LNCAP (cell line): ENCODE data around the gene CTAG1B.
"Not testable (repeated sequence)": the region's sequence is repeated elsewhere in the genome, so short reads cannot be mapped to it uniquely, and the experiment has no call there.

Experiments used
- TF ChIP-seq, protein P1 (sequence below): fragments of 450-650 bp; IDR thresholded peaks from 2 replicates; pipeline ENCODE4 v1.5.1; 2017; ENCODE audit warnings: mild to moderate bottlenecking

Gene CTAG1B

DNA sequence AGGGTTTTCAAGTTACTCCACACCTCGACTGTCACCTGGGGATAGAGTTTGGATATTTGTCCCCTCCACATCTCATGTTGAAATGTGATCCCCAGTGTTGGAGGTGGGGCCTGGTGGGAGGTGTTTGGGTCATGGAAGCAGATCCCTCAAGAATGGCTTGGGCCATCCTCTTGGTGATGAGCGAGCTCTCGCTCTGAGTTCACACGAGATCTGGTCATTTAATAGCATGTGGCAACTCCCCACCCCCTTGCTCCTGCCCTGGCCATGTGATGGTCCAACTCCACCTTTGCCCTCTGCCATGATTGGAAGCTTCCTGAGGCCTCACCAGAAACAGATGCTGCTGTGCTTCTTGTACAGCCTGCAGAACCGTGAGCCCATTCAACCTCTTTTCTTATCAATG lies 25.9 kb downstream of the CTAG1B start:
- TF ChIP-seq, protein P1, sequence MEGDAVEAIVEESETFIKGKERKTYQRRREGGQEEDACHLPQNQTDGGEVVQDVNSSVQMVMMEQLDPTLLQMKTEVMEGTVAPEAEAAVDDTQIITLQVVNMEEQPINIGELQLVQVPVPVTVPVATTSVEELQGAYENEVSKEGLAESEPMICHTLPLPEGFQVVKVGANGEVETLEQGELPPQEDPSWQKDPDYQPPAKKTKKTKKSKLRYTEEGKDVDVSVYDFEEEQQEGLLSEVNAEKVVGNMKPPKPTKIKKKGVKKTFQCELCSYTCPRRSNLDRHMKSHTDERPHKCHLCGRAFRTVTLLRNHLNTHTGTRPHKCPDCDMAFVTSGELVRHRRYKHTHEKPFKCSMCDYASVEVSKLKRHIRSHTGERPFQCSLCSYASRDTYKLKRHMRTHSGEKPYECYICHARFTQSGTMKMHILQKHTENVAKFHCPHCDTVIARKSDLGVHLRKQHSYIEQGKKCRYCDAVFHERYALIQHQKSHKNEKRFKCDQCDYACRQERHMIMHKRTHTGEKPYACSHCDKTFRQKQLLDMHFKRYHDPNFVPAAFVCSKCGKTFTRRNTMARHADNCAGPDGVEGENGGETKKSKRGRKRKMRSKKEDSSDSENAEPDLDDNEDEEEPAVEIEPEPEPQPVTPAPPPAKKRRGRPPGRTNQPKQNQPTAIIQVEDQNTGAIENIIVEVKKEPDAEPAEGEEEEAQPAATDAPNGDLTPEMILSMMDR: no peak

DNA sequence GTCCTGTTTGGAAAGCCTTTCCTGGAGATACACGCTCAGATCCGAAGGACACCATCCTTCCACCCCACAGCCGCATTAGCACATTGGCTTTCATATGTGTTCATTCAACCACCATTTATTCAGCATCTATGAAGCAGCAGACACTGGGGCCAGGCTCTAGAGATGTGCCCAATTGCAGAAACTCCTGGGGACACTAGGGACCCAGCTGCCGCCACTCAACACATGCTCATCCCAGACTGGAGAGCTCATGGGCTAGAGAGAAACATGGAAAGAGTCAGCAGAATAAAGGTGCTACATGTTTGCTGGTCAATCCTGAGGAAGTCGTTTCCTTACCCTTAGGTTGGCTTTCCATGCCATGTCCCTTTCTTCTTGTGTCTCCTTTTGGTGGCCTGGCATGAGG lies 26.6 kb downstream of the CTAG1B start:
- TF ChIP-seq, protein P1: no peak

DNA sequence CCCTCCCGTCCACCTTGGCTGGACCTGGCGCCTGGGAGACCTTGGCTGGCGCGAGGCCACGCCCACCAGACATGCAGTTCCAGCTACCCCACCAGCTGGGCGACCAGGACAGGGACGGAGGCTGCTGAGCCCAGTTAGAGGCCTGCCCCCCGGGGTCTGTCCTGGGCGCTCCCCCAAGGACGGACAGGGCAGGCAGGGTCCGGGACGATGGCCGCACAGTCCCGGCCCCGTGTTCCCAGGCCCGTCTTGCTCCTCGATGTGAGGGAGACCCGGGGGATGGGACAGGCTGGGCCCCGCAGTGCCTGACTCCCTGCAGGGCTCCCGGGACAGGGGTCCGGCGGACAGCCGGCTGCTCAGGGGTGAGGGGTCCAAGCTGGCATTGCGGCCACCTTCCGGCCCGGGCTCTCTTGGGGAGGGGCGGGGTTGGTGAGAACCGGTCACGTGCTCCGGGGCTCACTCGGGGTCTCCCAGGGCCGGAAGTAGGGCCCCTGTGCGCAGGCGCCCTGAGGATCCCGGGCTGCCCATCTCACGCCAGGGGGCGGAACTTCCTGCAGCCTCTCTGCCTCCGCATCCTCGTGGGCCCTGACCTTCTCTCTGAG lies 34.4 kb downstream of the CTAG1B start, which contains the start of gene CTAG1A:
CTAG1A (plus strand) TSS at position 549 of the 599 bp plus-strand sequence. CDS start 74 bp downstream, outside the sequence.
- TF ChIP-seq, protein P1: not testable (repeated sequence)
